GM13976 (cell line): ENCODE data around the gene FMNL2.

Experiments used
- DNase-seq: peaks from one replicate; pipeline ENCODE4 v3.0.0; 2012; ENCODE audit warnings: low spot score
- CTCF ChIP-seq: IDR thresholded peaks from 2 replicates; pipeline ENCODE4 v1.5.1; 2012; ENCODE audit warnings: borderline replicate concordance, mild to moderate bottlenecking; ENCODE audit not compliant: insufficient read depth; ENCODE audit errors: extremely low read depth, missing control alignments, control extremely low read depth
- in situ Hi-C: fragments of 300-500 bp; cut with MboI; formaldehyde crosslinking; loops from one replicate; pipeline ENCODE4 v1.12.0; 2022; ENCODE audit warnings: low sequenced_read_pairs, mixed read lengths, inconsistent platforms; ENCODE audit not compliant: unreplicated experiment

Gene FMNL2

GRCh38 chr2:152444448-152444847 is 109.5 kb downstream of the FMNL2 start:
- in situ Hi-C loops, result loop anchor here (25.0 kb wide), 1 partner anchor 407 kb away; no protein-coding TSS in a partner anchor
- DNase-seq, result no peak
- no peak for TF ChIP-seq CTCF

GRCh38 chr2:152445375-152445774 is 110.4 kb downstream of the FMNL2 start:
- in situ Hi-C loops, result loop anchor here (25.0 kb wide), 1 partner anchor 408 kb away; no protein-coding TSS in a partner anchor
- TF ChIP-seq CTCF, result no peak

GRCh38 chr2:152445791-152446201 is 110.8 kb downstream of the FMNL2 start:
- DNase-seq, result no peak
- in situ Hi-C loops, result loop anchor here (25.0 kb wide), 1 partner anchor 408 kb away; no protein-coding TSS in a partner anchor

More at GRCh38 chr2:152445375-152445774, 110.4 kb downstream of the FMNL2 start:
- DNase-seq, result no peak

GRCh38 chr2:152446213-152446612 is 111.2 kb downstream of the FMNL2 start:
- DNase-seq, result no peak
- TF ChIP-seq CTCF, result no peak
- in situ Hi-C loops, result loop anchor here (25.0 kb wide), 1 partner anchor 409 kb away; no protein-coding TSS in a partner anchor

More at GRCh38 chr2:152445791-152446201, 110.8 kb downstream of the FMNL2 start:
- no peak for TF ChIP-seq CTCF

- in situ Hi-C loops, result loop anchor here (25.0 kb wide), 1 partner anchor 411 kb away; no protein-coding TSS in a partner anchor
- no peak for TF ChIP-seq CTCF
- no peak for DNase-seq
Measured at GRCh38 chr2:152447897-152448296, 112.9 kb downstream of the FMNL2 start.

- no peak for TF ChIP-seq CTCF
- in situ Hi-C loops, result loop anchor here (25.0 kb wide), 1 partner anchor 411 kb away; no protein-coding TSS in a partner anchor
Measured at GRCh38 chr2:152448606-152449005, 113.6 kb downstream of the FMNL2 start.

More at GRCh38 chr2:152448606-152449005, 113.6 kb downstream of the FMNL2 start:
- DNase-seq, result no peak
